GM21526 (cell line): Measurements from ENCODE around the gene UCK1.

Experiments
- ATAC-seq: cut with Tn5 transposase; IDR thresholded peaks from one replicate; pipeline ENCODE4 v1.9.1; 2021; ENCODE audit warnings: moderate library complexity; ENCODE audit not compliant: unreplicated experiment, low FRiP score

The UCK1 gene

DNA sequence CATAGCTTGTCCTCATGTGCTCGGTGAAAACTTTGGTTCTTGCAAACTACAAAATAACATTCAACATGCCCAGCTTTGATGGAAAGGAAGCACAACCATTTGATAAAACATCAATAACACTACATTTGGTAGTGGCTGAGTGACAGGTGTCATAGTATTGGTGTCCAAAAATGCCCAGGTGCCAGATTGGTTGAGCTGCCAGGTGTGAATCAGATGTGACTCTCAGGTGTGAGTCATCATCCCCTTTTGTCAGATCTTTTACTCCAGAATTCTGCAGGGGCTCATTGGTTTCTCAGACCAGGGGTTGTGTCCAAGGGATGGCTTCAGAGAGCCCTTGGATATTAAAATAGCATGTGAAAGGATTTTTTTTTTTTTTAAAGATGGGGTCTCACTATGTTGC lies 50.8 kb downstream of the UCK1 start:
- ATAC-seq: no peak

DNA sequence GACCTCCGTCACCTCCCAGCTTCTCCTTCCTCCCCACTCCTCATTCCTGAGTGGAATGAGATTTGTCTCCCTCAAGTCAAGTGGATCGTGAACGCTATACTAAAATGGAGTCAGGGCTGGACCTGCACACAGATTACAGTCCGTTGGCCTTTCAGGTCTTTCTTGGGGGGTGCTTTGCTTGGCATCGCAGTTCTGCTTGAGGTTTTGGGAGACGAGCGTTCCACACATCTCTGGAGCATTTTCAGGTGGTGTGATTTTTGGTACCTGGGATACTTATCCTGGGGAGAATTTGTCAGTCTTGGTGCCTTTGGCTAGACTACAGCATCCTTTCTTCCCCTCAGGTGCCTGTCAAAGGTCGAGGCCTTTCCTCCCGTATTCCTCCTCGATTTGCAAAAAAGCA lies 52.2 kb downstream of the UCK1 start:
- no peak for ATAC-seq

DNA sequence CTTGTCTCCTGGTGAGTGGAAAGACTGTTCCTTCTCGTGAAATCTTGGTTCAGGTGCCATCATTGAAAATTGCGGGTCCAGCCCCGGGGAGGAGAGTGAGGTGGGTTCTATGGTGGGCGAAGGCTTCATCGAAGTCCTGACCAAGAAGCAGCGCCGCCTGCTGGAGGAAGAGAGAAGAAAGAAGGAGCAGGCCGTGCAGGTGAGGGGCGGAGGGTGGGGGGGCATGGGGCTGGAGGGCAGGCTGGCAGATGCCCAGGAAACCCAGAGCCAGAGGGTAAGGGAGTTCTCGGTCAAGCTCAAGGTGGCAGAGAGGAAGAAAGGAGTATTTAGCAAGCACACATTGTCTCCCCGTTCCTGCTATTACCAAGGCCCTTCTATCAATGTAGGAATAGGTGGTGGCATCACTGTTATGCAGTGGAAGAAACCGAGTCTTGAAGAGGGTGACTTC lies 52.6 kb downstream of the UCK1 start:
- ATAC-seq: no peak

DNA sequence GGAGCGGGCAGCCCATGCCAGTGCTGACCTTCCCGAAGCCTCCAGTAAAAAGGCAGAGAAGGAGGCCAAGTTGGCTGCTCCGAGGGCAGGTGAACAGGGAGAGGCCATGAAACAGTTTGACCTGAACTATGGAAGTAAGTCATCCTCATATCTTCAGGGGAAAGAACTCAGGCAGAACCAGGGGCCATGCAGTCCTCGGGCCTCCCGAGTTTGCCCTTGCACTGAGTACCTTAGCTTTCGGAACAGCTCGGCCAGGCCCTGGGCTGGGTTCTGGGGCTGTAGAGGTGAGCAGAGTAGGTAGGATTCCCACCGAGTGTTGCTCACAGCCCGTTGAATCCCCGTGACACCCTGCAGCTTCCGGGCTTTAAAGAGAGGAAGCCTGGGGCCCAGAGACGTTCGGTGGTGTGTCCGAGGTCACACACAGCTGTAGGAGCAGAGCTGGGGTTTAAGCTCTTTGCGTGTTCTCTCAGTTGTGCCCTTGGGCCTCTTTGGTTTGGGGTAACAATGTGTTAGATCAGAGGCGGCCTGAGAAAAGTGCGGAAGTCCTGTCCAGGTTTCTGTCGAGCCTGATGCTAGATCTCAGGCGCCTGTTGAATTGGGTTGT lies 53.1 kb downstream of the UCK1 start:
- ATAC-seq: no peak

DNA sequence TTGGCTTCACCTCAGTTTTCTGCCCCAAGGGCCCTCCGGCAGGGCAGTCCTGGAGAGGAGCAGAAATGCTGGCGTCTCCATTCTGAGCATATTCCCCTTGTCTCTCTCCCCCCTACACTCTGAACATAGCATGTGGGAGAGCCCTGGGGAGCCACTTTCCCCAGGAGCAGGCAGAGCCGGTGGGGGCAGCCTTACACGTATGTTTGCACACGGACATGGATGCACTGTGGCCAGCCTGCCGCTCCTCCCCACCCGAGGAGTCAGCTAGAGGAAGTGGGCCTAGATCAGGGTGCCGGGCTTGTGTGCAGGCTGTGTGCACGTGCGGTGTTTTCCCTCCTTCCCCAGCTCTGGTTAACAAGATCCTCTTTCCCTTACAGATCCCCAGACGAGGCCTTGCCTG lies 53.7 kb downstream of the UCK1 start:
- no peak for ATAC-seq

DNA sequence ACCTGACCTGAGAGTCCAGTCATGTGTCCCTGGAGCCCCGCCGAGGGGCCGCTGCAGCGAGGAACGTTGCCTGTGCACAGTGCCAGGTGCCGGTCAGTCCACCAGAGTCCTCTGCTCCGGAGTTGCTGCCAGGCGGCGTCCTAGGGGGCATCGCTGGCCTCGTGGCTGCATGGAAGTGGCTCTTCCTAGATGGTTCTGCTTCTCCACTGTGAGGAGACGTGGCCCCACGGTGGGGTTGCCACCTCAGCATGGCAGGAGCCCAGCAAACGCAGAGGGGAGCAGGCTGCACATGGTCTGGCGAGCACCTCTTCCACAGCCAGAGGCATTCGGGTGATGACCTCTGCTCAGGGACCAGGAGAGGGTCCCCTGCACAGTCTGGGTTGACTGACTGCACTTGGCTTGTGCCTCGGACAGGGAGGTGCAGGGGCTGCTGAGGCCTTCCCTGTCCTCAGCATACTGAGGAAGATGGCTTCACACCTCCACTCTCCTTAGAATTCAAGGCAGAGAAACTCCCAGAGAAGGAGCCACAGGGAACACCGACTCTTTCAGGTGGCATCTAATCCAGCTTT lies 54.2 kb downstream of the UCK1 start:
- ATAC-seq: no peak

DNA sequence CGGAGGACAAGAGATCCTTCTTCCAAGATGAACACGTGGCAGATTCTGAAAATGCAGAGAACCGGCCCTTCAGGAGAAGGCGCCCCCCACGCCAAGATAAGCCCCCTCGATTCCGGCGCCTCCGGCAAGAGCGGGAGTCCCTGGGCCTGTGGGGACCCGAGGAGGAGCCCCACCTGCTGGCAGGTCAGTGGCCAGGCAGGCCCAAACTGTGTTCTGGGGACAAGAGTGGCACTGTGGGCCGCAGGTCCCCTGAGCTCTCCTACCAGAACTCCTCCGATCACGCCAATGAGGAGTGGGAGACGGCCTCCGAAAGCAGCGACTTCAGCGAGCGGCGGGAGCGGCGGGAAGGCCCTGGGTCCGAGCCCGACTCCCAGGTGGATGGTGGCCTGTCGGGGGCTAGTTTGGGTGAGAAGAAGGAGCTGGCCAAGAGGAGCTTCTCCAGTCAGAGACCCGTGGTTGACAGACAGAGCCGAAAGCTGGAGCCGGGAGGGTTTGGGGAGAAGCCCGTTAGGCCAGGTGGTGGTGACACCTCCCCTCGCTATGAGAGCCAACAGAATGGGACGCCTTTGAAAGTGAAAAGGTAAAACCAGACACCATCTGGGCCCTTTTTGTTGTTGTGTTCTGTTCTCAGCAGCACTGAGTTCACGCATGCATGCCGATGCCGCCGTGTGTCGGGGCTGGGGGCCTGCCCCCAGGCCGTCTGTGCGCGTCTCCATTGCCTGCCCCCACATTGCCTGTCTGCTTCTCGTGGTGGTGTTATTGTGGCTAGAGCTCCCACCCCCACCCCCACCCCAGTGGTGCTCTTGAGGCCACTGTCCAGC lies 54.9 kb downstream of the UCK1 start:
- no peak for ATAC-seq

DNA sequence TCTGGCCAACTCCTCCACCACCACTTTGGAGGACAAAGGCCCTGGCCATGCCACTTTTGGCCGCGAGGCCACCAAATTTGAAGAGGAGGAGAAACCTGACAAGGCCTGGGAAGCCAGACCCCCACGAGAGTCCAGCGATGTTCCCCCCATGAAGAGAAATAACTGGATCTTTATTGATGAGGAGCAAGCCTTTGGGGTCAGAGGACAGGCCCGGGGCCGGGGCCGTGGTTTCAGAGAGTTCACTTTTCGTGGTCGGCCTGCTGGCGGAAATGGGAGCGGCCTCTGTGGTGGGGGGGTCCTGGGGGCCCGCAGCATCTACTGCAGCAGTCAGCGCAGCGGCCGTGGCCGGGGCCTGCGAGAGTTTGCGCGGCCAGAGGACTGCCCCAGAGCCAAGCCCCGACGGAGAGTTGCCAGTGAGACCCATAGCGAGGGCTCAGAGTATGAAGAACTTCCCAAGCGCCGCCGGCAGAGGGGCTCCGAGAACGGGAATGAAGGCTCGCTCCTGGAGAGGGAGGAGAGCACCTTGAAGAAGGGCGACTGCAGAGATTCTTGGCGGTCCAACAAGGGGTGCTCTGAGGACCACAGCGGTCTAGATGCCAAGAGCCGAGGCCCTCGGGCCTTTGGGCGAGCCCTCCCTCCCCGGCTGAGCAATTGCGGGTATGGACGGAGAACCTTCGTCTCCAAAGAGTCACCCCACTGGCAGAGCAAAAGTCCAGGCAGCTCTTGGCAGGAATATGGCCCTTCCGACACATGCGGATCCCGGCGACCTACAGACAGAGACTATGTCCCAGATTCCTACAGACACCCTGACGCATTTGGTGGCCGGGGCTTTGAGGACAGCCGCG lies 55.7 kb downstream of the UCK1 start:
- ATAC-seq: no peak

DNA sequence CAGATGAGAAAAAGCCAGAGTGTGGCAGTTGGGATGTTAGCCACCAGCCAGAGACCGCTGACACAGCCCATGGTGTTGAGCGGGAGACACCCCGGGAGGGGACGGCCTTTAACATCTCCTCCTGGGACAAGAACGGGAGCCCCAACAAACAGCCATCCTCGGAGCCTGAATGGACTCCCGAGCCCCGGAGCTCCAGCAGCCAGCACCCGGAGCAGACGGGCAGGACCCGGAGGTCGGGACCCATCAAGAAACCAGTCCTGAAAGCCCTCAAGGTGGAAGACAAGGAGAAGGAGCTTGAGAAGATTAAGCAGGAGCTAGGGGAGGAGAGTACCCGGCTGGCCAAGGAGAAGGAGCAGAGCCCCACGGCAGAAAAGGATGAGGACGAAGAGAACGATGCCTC lies 56.4 kb downstream of the UCK1 start:
- no peak for ATAC-seq

DNA sequence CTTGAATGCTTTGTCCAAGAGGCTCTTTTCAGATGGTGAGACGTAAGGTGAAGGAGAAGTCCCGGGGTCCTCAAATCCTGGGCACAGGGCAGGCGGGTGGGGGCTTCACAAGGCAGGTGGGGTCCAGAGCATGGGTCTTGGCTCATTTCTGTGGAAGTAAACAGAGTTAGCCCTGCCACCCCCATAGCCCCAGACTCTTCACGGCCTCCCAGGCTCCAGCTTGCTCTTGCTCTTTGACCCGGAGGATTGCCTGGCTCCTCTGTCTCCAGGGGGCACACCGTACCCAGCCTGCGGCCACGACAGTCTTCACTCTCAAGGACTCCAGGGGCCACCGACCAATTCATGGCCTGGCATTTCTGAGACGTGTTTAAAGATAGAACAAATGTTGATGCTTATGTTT lies 57.2 kb downstream of the UCK1 start:
- ATAC-seq: no peak
